Islet precursor cell (in vitro differentiated cells): Measurements from ENCODE around the gene FAM107B.

Experiments
- DNase-seq: peaks from one replicate; pipeline ENCODE4 v3.0.0-alpha.2; 2018

FAM107B gene

GRCh38 chr10:14731875-14732512 lies 42.7 kb downstream of the FAM107B start:
- no peak for DNase-seq

GRCh38 chr10:14728346-14728745 lies 46.4 kb downstream of the FAM107B start:
- DNase-seq = peak; percentile 9

GRCh38 chr10:14727924-14728323 lies 46.8 kb downstream of the FAM107B start:
- no peak for DNase-seq

GRCh38 chr10:14727465-14727864 lies 47.2 kb downstream of the FAM107B start:
- DNase-seq = peak; percentile 20

- DNase-seq = peak; percentile 17
These were observed 49.8 kb downstream of the FAM107B start for GRCh38 chr10:14724931-14725330.

GRCh38 chr10:14723052-14723689 lies 51.5 kb downstream of the FAM107B start:
- DNase-seq = peak; percentile 32

GRCh38 chr10:14717552-14717951 lies 57.1 kb downstream of the FAM107B start:
- peak; percentile 49 for DNase-seq

GRCh38 chr10:14712991-14713424 lies 61.7 kb downstream of the FAM107B start:
- peak; percentile 20 for DNase-seq

- peak; percentile 12 for DNase-seq
These were observed 65.4 kb downstream of the FAM107B start for GRCh38 chr10:14709344-14709743.

- no peak for DNase-seq
These were observed 67.2 kb downstream of the FAM107B start for GRCh38 chr10:14707481-14707880.

- DNase-seq = no peak
These were observed 69.0 kb downstream of the FAM107B start for GRCh38 chr10:14705548-14706230.

GRCh38 chr10:14703631-14704001 lies 71.1 kb downstream of the FAM107B start:
- no peak for DNase-seq

GRCh38 chr10:14701466-14701865 lies 73.2 kb downstream of the FAM107B start:
- no peak for DNase-seq

- DNase-seq = peak; percentile 11
These were observed 74.2 kb downstream of the FAM107B start for GRCh38 chr10:14700546-14700945.

- DNase-seq = peak; percentile 29
These were observed 75.2 kb downstream of the FAM107B start for GRCh38 chr10:14699482-14699881.

GRCh38 chr10:14698829-14699170 lies 75.9 kb downstream of the FAM107B start:
- no peak for DNase-seq

- peak; percentile 60 for DNase-seq
These were observed 76.4 kb downstream of the FAM107B start for GRCh38 chr10:14698111-14698828.

GRCh38 chr10:14697281-14697680 lies 77.4 kb downstream of the FAM107B start:
- no peak for DNase-seq

GRCh38 chr10:14696821-14697220 lies 77.9 kb downstream of the FAM107B start:
- DNase-seq = no peak

- DNase-seq = no peak
These were observed 78.7 kb downstream of the FAM107B start for GRCh38 chr10:14695847-14696480.

GRCh38 chr10:14693891-14694290 lies 80.8 kb downstream of the FAM107B start:
- no peak for DNase-seq

GRCh38 chr10:14692344-14693076 lies 82.2 kb downstream of the FAM107B start:
- no peak for DNase-seq
